ENCODE results near the gene PNPT1.

The PNPT1 gene

DNA sequence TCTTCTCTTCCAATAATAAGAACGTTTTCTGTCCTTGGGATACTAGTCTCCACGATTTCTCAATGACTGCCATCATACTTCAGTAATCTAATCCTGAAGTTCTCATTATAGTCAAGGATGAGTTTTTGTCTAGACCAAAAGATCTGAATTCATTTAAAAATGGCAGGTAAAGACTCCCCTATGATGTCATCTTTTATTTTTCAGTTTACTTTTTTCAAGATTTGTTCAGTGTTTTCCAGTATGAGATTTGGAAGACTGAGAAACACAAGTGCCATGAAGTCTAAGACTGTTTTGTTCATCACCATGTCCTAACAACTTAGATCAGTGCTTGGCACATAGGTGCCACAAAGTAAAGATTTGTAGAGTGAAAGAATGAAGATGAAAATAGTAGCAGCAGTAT, 40.4 kb downstream of the PNPT1 start:
- H3K4me3 ChIP-seq (ENCODE audit: low read length) = no peak overlapping the region
- TF ChIP-seq, protein P1, sequence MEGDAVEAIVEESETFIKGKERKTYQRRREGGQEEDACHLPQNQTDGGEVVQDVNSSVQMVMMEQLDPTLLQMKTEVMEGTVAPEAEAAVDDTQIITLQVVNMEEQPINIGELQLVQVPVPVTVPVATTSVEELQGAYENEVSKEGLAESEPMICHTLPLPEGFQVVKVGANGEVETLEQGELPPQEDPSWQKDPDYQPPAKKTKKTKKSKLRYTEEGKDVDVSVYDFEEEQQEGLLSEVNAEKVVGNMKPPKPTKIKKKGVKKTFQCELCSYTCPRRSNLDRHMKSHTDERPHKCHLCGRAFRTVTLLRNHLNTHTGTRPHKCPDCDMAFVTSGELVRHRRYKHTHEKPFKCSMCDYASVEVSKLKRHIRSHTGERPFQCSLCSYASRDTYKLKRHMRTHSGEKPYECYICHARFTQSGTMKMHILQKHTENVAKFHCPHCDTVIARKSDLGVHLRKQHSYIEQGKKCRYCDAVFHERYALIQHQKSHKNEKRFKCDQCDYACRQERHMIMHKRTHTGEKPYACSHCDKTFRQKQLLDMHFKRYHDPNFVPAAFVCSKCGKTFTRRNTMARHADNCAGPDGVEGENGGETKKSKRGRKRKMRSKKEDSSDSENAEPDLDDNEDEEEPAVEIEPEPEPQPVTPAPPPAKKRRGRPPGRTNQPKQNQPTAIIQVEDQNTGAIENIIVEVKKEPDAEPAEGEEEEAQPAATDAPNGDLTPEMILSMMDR (conservative IDR thresholded peaks at IDR 0.05; ENCODE audit: low read length) = no peak

DNA sequence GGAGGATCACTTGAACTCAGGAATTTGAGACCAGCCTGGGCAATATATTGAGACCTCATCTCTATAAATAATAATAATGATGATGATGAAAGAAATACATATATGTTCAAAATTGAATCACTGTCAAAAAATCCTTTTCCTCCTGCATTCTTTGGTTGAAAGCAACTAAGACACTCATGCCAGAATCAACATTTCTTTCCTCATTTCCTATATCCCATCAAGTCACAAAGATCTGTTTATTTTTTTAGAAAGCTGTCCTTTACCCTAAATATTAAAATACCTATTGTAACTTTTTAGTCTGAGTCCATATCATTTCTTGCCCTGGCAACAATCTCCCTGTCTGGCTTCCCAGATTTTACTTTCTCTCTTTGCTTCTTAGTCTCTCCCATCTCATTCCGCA, 44.4 kb downstream of the PNPT1 start:
- H3K4me3 ChIP-seq (ENCODE audit: low read length) = no peak overlapping the region
- TF ChIP-seq, protein P1 (conservative IDR thresholded peaks at IDR 0.05; ENCODE audit: low read length) = no peak
- no peak for DNase-seq (ENCODE audit: low read depth)

More for the DNA sequence above, 40.4 kb downstream of the PNPT1 start:
- DNase-seq (ENCODE audit: low read depth) = no peak

DNA sequence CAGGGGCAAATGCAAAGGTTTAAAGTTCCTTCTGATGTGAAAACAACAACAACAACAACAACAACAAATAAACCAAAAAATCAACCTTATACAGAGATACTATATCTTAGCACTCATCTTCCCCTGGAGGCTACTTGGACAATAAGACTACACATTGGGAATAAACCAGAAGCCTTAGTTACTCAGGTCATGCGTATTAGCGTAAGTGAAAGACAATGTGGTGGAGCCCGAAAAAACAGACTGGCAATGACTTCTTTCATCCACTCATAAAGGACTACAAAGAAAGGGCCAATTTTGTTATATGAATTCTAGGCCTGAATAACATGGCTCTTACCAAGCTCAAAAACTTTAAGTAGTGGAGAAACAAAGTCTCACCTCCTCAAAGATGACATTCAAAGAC, 56.8 kb downstream of the PNPT1 start:
- TF ChIP-seq, protein P1 (conservative IDR thresholded peaks at IDR 0.05; ENCODE audit: low read length) = no peak
- DNase-seq (ENCODE audit: low read depth) = no peak
- H3K4me3 ChIP-seq (ENCODE audit: low read length) = no peak overlapping the region

DNA sequence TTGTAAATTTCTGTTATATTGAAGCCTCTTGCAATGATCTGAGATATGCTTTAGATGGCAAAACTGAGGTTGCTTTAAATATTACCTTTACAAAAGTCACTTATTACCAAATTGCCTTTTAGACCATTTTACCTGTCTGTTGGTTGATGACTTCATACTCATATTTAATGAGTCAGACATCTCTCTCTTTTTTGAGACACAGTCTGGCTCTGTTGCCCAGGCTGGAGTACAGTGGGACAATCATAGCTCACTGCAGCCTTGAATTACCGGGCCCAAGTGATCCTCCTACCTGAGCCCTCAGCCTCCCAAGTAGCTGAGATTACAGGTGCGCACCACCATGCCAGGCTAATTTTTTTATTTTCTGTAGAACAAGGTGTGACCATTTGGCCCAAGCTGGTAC, 64.7 kb downstream of the PNPT1 start:
- no peak for DNase-seq (ENCODE audit: low read depth)
- no peak overlapping the region for H3K4me3 ChIP-seq (ENCODE audit: low read length)
- TF ChIP-seq, protein P1 (conservative IDR thresholded peaks at IDR 0.05; ENCODE audit: low read length) = no peak

GRCh38 chr2:55627915-55628314, 65.7 kb downstream of the PNPT1 start:
- no peak for DNase-seq (ENCODE audit: low read depth)
- no peak overlapping the region for H3K4me3 ChIP-seq (ENCODE audit: low read length)
- TF ChIP-seq, protein P1 (conservative IDR thresholded peaks at IDR 0.05; ENCODE audit: low read length) = no peak

GRCh38 chr2:55621802-55622201, 71.8 kb downstream of the PNPT1 start:
- TF ChIP-seq, protein P1 (conservative IDR thresholded peaks at IDR 0.05; ENCODE audit: low read length) = no peak
- no peak for DNase-seq (ENCODE audit: low read depth)

DNA sequence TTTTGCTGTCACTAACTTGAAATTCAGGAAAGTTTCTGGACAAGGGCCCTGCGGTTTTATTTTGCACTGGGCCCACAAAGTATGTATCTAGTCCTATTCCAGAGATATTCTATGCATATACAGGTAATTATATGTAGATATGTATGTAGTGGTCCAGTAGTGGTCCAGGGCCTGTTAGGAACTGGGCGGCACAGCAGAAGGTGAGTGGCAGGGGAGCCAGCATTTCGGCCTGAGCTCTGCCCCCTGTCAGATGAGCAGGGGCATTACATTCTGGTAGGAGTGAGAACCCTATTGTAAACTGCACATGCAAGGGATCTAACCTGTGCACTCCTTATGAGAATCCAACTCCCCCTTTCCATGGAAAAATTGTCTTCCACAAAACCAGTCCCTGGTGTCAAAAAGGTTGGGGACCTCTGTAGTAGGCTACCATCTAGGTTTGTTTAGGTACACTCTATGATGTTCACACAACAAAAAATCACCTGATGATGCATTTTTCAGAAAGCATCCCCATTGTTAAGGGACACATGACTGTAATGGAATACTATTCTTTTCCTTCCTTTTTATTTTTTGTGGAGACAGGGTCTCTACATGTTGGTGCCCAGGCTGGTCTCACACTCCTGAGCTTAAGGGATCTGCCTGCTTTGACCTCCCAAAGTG, 73.4 kb downstream of the PNPT1 start:
- TF ChIP-seq, protein P1 (conservative IDR thresholded peaks at IDR 0.05; ENCODE audit: low read length) = peak; percentile 36
- DNase-seq (ENCODE audit: low read depth) = no peak
- H3K4me3 ChIP-seq (ENCODE audit: low read length) = no peak overlapping the region

More at GRCh38 chr2:55621802-55622201, 71.8 kb downstream of the PNPT1 start:
- no peak overlapping the region for H3K4me3 ChIP-seq (ENCODE audit: low read length)
